AG10803 (cell line): ENCODE measurements around the gene RAB11FIP3.
A peak's percentile ranks its signal among the peaks of the same experiment; 100 is the strongest.

Experiments
- DNase-seq: peaks from one replicate; pipeline ENCODE4 v3.0.0; 2010; ENCODE audit warnings: low read depth
- H3K4me3 ChIP-seq: 2 replicates; pipeline ENCODE4 v1.5.1; 2011; ENCODE audit warnings: mild to moderate bottlenecking, low read length, control low read depth
- TF ChIP-seq, protein P1 (sequence below): conservative IDR thresholded peaks from 2 replicates; pipeline ENCODE4 v1.5.1; 2011; ENCODE audit warnings: mild to moderate bottlenecking, low read length, control low read depth, inconsistent platforms

Gene RAB11FIP3

DNA sequence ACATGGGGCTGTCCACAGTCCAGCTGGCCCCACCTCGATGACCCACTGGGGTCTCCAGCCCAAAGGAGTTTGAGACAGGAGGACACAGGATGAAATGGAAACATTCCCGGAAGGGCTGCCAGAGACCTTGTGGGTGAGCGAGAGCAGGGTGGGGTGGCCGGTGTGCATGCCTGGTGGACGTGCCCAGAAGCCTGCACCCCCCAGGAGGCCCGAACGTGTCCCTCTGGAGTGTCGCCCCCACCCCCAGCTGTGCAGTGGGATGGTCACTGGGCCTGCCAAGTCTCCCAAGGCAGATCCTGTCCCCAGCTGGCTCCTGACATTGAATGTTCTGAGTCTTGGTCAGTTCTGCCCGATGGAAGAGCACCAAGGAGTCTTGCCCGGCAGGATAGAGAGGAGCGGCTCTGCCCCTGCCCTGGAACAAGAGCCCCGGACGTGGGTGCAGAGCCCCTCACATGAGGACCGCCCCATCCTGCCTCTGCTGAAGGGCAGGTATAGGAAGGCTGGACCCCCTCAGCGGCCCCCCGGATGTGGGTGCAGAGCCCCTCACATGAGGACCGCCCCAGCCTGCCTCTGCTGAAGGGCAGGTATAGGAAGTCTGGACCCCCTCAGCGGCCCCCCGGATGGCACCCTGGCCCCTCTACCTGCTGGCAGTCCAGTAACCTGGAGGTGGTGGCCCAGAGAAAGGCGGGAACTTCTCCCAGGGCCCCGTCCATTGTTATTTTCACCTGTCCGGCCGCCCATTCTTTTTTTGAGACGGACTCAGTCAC is 99.0 kb downstream of the RAB11FIP3 start:
- DNase-seq: no peak
- TF ChIP-seq, protein P1, sequence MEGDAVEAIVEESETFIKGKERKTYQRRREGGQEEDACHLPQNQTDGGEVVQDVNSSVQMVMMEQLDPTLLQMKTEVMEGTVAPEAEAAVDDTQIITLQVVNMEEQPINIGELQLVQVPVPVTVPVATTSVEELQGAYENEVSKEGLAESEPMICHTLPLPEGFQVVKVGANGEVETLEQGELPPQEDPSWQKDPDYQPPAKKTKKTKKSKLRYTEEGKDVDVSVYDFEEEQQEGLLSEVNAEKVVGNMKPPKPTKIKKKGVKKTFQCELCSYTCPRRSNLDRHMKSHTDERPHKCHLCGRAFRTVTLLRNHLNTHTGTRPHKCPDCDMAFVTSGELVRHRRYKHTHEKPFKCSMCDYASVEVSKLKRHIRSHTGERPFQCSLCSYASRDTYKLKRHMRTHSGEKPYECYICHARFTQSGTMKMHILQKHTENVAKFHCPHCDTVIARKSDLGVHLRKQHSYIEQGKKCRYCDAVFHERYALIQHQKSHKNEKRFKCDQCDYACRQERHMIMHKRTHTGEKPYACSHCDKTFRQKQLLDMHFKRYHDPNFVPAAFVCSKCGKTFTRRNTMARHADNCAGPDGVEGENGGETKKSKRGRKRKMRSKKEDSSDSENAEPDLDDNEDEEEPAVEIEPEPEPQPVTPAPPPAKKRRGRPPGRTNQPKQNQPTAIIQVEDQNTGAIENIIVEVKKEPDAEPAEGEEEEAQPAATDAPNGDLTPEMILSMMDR: no peak

DNA sequence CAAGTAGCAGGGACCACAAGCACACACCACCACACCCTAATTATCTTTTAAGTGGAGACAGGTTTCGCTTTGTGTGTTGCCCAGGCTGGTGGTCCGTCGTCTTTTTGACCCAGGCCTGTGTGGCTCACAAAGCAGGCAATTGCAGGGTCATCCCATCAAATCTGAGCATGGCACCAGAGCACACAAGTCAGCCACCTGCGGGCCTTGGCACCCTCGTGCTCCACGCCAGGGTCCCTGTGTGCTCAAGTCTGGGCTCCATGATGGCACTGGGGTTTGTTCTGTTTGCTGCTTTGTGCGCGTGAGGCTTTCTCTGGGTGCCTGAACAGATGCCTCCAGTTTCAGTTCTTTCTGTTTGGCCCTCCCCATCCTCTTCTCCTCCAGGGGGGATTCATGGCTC is 99.7 kb downstream of the RAB11FIP3 start:
- DNase-seq: no peak

More for the DNA sequence above, 99.0 kb downstream of the RAB11FIP3 start:
- H3K4me3 ChIP-seq: no peak overlapping the region

DNA sequence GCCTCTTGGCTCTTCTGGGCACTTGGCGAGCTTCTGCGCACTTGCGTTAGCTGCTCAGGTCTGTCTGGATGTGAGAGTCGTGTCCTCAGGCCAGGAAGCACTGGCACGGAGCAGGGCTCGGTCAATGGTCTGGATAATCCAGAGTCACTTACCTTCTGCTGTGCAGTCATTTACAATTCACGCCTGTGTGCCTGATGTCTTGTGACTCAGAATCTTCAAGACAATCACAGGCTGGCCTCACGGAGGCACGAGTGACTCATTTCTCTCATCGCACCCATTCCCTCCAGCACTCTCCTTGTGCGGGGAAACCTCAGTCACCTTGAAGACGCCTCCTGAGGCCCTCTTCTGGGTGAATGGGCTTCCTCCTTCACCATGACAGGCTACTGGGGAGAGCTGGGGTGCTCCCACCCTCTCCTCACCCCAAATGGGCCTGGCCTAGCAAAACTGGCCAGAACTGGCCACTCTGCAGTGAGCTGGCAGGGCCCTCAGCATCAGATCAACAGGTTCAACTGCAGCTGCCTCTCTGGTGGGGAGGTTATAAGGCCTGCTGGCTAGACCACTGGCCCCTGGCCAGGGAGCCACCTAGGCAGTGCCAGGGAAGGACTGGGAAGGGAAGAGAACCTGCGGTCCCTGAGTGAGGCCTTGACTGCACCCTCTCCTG is 100.2 kb downstream of the RAB11FIP3 start:
- DNase-seq: peak; percentile 82
- TF ChIP-seq, protein P1: no peak
- peak overlapping the region; percentile 80 for H3K4me3 ChIP-seq

More for the DNA sequence above, 99.7 kb downstream of the RAB11FIP3 start:
- TF ChIP-seq, protein P1: no peak
- no peak overlapping the region for H3K4me3 ChIP-seq

DNA sequence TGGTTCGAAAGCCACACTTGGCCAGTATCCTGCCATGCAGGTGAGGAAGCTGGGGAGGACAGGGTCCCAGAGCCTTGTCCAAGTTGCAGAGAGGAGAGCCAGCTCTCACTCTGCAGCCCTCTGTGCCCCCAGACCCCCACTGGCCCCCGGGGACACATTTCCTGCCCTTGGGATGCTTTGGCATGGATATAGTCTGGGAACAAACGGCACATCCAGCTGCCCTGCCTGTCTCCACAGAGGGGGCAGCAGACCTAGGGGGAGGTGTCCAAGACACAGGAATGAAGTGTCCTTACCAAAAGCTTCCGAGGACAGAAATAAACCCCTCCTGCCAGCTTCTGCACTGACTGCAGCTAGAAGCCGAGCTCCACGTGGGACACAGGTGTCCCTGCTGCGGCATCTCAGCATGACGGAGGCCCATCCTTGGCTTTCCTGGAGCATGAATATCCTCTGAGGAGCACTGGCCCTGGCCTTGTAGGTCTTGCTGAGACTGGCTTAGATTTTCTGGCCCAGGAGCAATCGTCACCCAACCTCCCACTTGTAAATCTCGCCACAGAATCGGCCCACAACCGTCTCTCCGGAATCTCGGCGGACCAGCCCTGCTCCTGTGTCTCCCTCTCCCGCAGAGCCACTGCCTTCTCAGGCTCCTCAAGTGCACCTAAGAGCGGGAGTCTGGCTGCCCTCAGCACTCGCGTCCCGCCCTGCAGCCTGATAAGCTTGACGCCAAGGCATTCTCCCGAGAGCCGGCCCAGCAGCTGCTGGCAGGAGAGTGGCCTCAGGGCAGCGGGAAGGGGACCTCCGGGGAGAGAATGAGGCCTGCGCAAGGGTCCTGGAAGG is 100.9 kb downstream of the RAB11FIP3 start:
- peak overlapping the region; percentile 80 for H3K4me3 ChIP-seq
- TF ChIP-seq, protein P1: no peak
- peak; percentile 40 for DNase-seq

DNA sequence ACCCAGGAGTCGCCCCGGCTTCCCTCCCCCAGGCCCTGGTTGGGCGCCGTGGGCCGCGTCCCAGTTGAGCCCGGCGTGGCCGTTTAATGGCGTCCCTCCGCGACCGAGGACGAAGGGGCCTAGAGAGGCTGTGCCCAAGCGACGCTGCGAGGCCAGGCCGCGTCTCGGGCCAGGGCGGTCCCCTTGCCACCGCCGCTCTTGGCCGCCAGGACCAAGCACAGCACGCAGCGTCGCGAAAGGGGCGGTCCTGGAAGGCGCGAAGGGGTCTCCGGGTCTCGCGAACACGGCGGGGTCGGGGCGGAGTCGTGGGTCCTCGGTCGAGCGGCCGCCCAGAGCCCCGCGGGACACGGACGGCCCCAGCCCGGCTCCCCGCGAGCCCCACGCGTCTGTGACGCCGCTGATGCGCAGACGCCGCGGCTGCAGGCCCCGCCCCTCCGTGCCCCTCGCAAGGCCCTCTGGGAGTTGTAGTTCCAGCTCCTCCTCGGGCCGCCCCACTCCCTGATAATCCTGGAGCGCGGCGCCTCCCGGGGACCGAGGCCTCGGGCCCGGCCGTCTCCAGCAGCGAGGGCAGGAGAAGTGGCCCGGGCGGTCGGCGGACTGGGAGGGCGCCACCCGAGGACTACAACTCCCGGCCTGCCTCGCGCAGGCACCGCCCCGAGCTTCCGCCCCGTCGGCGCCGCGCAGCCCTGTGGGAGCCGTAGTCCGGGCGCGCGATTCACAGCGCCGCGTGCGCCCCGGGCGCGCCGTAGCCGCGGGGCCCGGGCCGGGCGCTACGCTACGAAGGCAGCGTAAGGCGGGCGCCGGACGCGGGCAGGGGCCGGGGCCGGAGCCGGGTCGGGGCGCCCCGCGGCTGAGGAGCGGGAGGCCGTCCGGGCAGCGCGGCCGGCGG is 101.8 kb downstream of the RAB11FIP3 start, which contains the start of gene CAPN15:
Gene CAPN15 (plus strand): TSS at position 698 of the 889 bp plus-strand sequence. CDS start 19,127 bp downstream, outside the sequence.
- DNase-seq: peak; percentile 83

More for the DNA sequence above, 101.8 kb downstream of the RAB11FIP3 start, which contains the start of gene CAPN15:
- peak within 1 kb of the TSS; percentile 80 for H3K4me3 ChIP-seq
- TF ChIP-seq, protein P1: no peak
